NCI-H524 (cell line): Measurements from ENCODE around the gene MMAB.

ENCODE experiments used
- DNase-seq, 2 experiments: peaks; one replicate each; lab custom pipeline; 2025; lab: John Stamatoyannopoulos, UW

The MMAB gene

DNA sequence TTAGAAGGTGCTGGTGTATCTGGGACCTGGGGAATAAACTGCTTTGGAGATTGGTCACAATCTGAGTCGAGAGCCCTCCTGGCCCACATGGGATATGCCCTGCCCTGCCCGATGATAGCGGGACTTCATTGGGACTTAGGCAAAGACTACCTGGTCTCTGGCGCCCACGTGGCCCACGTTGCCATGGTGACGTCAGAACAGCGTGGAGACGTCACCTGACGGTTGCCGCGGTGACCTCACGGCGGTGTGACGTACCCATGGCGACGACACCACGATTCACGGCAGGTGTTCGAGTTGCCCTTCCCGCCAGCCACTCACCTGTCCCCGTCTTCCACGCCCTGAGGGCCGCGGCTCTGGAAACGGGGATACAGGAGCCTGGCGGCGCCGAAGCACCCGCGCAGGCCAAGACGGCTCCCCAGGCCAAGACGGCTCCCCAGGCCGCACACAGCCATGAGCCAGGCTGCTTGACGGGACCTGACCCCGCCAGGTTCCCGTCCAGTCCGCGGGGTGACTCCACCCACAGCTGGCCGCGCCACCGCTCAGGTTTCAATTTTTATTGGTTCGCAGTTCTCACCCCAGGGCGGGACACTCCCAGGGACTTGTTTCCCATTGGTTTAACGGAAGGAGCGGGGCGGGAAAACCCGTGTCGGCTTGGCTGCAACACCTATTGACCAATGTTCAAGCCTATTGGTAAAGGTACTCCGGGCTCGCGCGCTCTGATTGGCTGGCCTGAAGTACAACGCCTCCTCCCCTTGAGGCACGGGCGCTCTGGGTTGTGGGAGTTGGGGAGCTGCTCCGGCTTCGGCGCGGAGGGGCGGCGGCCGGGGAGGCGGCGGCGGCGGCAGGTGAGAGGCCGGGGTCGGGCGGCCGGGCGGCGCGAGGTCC is at the start of gene MMAB, which contains the start of gene MVK:
Gene MMAB, minus strand, starts transcription at position 476 of the 885 bp plus-strand sequence. Its CDS starts 24 bp downstream, at position 452.
Gene MVK, plus strand, starts transcription at position 766 of the 885 bp plus-strand sequence. CDS start 1,029 bp downstream, outside the sequence.
- DNase-seq, result peak; percentile 94 to 99

DNA sequence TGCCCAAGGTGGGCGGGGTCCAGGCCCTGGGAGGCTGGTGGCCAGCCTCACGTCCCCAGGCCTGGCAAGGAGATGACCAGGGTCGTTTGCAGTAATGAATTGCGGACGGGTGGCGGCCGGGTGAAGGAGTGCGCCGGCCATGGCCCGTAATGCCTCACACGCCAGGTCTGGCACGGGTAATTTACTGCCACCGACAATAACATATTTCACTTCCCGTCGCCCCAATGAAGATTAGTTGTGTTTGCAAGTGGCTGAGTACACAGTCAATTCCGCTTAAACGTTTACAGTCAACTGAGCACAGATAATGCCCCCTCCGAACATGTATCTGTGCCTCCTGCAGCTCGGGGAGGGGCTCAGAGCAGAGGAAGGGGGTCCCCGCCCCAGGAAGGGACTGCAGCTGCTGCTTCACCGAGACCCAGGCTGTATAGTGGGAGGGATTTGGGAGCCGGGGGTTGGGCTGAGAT is 48.6 kb upstream of the MMAB start:
- DNase-seq, result no peak

DNA sequence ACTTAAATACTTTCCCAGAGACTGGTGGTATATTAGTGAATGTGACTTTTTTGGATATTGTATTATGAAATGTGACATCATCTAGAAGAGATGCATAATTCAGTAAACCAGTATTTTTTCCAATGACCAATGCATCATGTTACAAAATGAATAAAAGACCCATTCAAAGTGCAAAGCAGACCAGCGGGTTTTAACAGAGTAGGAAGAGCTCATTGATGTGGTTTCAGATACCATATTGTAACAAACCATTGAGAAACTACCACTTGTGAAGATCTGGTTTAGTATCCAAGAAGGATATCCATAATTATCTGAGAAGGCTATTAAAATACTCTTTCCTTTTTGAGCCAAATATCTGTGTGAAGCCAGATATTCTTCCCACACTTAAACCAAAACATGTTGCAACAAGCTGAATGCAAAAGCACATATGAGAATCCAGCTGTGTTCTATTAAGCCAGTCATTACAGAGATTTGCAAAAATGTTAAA is 47.9 kb upstream of the MMAB start:
- DNase-seq, result no peak

DNA sequence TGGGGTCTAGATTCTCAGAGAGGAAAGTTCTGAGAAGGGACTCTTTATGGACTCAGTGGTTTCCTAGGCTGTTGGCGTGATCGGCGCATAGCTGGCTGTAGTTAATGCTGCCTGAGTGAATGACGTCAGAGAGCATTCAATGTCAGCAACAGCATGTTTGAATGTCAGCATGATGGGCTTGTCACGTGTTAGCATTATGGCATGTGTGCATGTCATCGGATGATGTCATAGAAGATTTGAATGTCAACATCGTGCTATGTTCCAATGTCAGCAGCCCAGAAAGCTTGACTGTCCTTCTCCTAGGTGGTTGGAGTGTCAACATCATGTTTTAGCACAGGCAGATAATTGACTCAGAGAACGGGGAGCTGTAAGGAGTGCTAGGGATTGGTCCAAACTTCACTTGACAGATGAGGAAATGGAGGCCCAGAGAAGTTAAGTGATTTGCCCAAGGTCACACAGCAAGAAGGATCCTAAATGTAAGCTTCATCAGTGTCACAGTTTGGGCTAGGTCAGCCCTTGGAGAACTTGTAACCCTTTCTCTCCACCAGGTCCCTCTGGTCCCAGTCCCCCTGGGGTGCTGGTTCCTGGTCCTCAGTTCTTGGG is 45.8 kb upstream of the MMAB start:
- DNase-seq, result no peak

DNA sequence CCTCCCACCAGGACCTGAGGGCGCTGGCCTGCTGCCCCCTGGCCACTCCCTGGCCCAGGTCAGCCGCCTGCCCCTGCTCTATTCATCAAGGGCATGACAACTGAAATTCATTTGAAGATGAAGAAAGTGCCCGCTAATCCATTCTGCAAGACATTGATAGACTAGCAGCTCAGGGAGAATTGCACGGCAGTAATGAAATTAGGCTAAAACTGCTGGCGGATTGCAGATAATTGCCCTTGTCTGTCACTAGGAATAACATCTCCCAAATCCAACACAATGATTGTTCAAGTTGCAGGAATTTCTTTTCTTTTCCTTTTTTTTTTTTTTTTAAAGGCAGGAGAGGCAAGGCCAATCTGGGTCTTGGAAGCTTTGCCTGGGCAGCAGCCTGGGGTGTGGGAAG is 44.8 kb upstream of the MMAB start:
- DNase-seq, result no peak

DNA sequence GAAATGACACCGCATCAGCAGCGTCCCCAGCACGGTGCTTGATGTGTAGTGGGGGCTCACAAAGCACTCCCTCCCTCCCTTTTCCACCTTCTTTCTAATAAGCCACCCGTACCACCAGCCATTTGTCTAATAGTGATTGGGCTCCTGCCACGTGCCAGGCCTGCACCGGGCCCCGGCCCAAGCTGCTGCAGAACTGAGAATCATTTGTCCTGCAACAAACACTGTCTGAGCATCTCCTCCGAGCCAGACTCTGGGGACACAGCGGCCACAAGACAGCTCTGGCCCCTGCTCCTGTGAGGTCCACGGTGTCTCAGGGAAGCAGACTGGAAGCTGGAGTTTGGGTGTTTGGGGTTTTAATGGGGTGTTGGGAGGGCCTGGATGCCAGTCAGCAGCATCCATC is 44.2 kb upstream of the MMAB start:
- no peak for DNase-seq

DNA sequence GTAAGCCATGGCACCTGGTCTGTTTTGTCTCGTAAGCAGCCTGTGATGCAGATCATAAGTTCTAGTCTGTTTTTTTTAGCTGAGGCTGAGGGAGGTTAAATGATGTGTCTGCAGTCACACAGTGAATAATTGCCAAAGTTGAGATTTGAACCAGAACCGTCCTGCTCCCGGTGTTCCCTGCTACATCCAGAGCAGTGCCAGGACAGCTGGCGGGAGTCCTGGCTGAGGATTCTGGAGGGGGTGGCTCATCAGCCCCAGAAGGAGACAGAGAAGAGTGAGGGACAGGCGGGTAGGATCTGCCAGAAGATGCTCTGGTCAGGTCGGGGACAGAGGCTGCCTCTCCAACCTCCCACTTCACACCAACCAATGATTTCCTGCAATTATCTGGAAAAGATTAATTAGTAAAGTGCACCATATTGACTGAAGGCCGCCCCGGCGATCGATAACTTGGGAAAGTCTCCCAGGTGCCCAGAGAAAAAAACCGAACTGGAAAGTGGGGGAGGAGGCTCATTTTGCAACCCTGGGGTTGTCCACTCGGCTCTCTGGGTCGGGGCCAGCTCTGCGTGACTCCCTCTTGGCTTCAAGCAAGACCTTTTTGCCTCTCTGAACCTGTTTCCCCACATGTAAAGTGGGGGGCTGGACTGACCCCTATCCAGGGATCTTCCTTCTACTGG is 42.4 kb upstream of the MMAB start:
- no peak for DNase-seq

DNA sequence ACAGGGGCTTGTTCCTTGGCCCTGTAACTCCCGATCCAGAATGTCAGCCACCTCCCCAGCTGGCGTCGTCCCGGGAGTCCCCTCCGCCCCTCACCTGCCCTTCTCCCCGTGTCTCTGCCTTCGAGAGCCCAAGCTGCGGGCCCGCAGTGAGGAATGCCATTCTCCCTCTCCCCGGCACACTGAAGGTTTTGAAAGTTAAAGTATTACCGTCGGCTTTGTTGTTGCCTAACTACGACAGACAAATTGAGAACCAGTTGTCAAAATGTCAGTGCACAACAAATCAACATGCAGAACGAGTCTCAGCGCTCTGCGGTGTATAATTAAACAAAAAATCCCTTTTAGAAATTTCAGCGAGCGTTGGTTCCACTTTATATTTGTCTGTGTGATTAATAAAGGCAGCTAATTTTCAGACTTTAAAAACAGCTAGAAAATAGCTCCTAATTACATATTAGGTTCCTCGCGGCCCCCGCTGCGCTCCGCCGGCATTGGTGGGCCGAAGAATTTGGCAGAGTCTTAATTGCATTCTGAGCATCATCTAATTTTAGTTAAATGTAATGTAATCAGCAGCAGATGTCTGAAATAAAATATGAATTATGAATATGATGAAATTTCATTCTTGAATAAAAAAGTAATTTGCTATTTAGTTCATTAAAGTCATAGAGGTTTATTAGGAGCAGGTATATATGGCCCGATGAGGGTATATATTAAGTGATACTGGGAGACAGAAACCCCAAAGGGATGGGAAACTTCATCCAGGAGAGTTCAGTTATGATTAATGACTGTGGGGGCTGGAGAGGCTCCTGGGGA is 40.5 kb upstream of the MMAB start:
- DNase-seq, result no peak

DNA sequence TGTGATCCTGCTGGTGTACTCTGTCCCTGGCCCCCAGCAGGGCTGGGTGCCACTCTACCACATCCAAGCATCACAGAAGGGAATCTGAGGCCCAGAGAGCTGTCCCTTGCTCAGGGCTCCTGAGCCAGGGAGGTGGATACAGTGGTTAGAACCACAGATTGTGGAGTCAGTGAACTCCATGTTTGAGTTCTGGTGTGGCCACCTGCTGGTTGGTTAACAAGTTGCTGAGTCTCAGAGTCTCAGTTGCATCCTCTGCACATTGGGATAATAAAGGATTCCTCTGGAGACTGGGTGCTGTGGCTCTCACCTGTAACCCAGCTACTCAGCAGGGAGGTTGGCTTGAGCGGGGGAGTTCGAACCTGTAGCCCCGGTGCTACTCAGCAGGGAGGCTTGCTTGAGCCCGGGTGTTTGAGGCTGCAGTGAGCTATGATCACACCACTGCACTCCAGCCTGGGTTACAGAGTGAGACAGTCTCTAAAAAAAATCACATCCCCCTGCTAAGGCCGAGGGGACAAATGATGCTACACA is 39.7 kb upstream of the MMAB start:
- DNase-seq, result peak in 1 of 2 experiments; percentile 43

DNA sequence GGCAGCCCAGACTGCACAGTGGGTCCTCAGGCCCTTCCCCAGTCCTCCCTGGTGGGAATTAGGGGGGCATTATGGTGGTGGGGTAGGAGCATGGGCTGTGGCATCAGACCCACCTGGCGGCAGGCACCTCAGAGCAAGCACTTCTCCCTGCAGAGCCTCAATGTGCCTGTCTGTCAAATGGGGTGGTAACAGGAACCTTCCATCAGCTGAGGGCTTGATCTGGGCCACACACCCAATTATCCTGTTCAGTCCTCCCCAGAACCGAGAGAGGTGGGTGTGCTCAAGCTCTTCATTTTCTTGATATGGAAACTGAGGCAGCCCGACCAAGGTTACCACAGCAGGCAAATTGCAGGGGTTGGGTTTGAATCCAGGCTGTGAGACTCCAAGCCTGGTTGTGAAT is 38.7 kb upstream of the MMAB start:
- no peak for DNase-seq

DNA sequence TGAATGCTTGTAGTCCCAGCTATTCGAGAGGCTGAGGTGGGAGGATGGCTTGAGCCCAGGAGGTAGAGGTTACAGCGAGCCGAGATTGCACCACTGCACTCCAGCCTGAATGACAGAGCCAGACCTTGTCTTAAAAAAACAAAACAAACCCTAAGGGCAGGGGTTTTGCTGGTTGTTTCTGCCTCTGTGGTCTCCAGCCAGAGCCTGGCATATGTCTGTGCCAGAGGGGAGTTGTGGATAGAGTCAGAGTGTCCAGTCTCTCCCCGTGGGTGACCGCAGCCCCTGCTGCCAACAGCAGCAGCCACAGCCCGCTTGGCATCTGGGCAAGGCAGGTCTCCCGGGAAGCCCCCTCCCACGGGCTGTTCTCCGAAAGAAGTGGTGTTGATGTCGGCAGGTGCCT is 37.9 kb upstream of the MMAB start:
- DNase-seq, result no peak

DNA sequence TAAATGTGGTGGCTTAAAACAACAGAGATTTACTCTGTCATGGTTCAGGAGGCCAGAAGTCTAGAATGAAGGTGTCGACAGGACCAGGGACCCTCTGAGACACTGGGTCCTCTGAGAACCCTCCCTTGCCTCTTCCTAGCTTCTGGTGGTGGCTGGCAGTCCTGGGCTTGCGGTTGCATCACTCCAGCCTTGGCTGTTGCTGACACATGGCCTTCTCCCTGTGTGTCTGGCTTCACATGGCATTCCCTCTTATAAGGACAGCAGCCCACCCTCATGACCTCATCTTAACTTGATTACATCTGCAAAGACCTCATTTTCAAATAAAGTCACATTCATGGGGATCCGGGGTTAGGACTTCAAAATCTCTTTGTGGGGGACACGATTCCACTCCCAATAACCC is 37.2 kb upstream of the MMAB start:
- DNase-seq, result no peak

DNA sequence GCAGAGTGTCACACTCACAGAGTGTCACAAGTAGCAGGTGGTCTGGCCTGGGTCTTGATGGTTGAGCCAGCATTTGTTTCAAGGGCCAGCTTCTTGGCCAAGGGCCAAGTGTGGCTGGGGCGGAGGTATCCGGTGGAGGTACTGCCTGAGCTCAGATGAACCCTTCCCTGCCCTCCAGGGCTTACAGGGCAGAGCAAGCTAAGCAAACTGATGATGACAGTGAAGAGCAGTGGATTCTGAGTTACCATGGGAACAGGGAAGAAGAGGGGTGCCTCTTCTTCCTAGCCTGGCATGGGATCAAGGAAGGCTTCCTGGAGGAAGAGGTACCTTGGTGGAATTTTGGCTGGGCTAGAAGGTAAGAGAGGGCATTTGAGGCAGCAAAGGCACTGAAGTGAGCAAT is 36.0 kb upstream of the MMAB start:
- peak; percentile 30 to 59 for DNase-seq

DNA sequence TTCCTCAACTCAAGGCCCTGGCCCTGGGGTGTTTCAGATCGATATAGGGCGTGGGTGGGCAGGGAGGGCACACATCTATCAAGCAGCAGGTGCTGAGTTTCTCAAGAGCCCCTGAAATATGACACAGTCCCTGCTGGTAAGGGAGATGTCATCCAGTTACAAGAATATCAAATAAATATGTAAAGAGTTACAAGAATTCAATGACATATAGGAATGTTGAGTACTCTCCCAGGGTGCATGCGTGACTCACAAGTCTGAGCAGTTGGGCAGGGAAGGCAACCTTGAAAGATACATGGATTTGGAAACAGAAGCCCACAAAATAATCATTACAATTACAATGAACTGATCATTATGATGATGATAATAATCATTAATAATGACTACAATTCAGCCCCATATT is 35.5 kb upstream of the MMAB start:
- DNase-seq, result no peak

DNA sequence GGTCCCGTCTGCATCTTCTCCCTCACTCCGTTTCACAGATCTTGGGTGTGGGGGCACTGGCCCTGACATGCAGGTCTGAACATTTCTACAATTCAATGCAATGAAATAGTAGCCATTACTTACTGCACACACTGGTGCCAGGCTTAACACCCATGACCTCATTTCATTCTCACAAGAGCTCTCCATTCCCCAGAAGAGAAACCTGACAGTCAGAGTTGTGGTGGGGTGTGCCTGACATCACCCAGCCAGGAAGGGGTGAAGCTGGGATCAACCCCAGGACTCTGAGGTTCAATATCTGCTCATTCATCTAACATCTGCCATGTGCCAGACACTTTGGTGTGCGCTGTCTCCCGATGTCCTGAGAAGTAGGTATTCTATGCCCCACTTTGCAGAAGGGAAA is 35.0 kb upstream of the MMAB start:
- peak in 1 of 2 experiments; percentile 30 for DNase-seq

DNA sequence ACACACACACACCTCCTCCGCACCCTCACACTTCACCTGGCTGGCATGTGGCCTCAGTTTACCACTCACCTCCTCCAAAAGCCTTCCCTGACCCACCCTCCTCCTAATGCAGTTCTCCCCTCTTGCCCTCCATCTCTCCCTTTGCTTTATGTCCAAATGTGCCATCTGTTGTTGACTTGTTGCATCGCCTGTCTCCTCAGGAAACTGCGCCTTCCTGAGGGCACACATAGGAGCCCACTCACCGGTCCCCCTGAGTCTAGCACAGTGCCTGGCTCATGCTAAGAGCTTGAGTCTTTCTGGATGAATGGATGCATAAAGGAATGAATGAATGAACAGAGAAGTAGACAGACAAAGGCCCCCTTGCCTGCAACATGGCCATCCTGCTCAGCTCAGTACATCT is 34.3 kb upstream of the MMAB start:
- peak in 1 of 2 experiments; percentile 22 for DNase-seq

DNA sequence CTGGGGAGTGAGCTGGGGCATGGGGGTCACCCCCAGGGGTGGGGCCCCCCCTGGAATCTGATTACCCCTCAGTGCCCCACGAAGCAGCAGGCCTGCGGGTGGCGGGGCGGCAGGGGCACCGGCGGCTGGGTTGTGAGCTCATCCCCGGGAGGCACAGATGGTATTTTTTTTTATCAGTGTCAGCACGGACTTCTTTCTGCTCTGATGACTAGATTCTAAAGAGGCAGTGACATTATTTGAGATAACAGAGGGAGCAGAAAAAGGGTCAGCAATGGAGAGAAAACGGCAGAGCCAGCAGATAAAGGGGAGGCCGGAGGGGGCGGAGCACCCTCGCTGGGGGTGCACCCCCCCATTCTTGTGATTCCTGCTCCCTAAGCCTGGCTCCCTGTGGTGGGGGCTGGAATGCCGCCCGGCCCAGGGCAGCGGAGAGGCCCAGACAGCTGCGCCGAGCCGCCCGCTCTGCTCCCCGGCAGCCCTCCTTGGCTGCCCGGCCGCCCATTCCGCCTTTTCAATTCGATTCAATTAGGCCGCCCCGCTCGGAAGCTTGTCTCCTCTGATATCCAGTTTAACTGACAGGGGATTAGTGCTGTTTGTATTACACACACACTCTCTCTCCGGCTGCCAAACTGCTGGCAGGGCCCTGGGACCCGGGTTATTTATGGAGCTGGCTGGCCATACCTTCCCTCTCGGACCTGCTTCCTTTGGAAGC is 33.2 kb upstream of the MMAB start:
- DNase-seq, result peak; percentile 80 to 86

DNA sequence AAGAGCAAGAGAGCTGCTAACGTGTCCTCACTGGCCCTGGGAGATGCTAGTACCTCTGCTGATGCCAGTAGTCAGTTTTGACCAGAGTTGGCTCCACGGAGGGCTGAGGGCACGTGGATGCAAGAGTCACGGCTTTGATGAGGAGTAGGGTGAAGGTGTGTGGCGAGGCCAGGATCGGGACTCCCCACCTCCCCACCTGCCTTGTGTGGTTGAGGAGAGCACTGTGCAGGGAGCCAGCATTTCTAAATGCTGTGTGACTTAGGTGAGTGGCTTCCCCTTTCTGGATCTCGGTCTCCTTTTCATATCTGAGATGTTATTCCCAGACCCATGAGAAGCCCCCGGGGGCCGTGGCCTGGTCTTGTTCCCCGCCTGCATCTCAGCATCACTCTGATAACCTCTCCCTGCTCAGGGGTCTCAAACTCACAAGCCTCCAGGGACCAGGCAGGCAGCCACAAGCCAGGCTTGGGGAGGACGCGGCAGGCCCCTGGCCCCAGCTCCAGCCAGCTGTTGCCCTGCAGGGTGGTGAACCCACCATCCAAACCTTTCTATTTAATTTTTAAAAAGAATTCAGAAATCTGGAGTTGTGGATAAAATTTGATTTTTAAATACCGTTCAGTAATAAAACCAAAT is 32.4 kb upstream of the MMAB start:
- DNase-seq, result peak in 1 of 2 experiments; percentile 28

DNA sequence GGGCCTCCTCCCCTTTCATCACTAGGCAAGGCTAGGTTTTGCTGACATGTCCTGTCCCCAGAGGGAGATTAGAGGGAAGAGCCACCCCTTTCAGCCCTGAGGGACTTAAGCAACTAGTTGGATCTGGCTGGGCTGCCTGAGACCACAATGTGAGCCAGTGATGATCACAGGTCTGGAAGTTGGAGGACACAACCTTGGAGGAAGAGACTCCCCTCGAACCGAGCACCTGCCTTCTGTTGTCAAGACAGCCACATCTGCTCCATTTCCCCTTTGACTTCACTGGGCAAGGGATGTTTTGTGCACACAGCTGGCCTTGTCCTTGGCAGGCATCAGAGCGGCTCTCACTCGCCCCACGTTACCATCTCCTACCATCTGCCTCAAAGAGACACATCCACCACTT is 31.7 kb upstream of the MMAB start:
- DNase-seq, result peak; percentile 85 to 90

DNA sequence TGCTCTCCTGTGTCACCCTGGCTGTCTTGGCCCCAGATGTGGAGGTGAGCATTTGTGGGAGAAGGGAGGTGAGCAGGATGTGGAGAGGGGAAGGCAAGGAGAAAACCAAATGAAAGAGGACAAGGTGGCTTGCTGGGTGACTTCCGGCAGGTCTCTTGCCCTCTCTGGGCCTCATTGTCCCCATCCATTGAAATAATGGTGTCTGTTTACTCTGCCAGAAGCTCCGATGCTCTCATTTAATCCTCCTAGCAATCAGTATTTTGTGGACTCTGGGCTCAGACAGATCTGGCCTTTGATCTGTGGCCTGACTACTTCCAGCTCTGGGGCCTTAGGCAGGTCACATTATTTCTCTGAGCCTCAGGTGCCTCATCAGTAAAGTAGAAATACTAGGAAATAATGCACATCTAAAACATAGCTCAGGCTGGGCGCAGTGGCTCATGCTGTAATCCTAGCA is 30.9 kb upstream of the MMAB start:
- DNase-seq, result no peak
